K562 (cell line): ENCODE measurements around the gene EIF4E. TPM values are rescaled to one million over a fixed set of nuclear protein-coding genes. Genes with fewer than 3 reads are reported as not detected.
A peak's percentile ranks its signal among the peaks of the same experiment; 100 is the strongest.

Experiments
- ATAC-seq: fragments of 200-7000 bp; cut with Tn5 transposase; 3 replicates; pipeline ENCODE4 v1.9.1; 2020; ENCODE audit warnings: moderate library complexity
- BruUV-seq: library from RNA; stranded (reverse); fragments of 400-500 nt; replicated peaks from 2 replicates; lab custom pipeline; 2021; lab: Mats Ljungman, UMichigan
- CTCF ChIA-PET: fragments of 300-600 bp; formaldehyde crosslinking; extraction: SDS; loops from one replicate; lab custom pipeline; 2021; ENCODE audit warnings: low intra/inter-chr PET ratio; lab: Yijun Ruan, JAX
- POLR2A ChIA-PET: fragments of 300-600, 350-650 bp; sonication (Branson Sonifier 250); formaldehyde crosslinking; extraction: SDS; loops from one replicate; lab custom pipeline; 2021; ENCODE audit warnings: antibody characterized with exemption, inconsistent platforms; lab: Yijun Ruan, JAX
- DNase-seq, 4 experiments: peaks; one replicate each; pipeline versions ENCODE4 v3.0.0 to v3.0.0-alpha.2; 2011 to 2018; ENCODE audit warnings: low spot score in 3 of 4, mixed read lengths in 3 of 4; ENCODE audit errors: extremely low read depth in 1 of 4
- FAIRE-seq: peaks from 2 replicates; lab custom pipeline; 2011; peaks lifted over from hg19 to GRCh38; lab: Jason Lieb, UNC
- H2AFZ ChIP-seq: 2 replicates; pipeline ENCODE4 v1.6.0; 2011; ENCODE audit warnings: low read depth, low read length, control low read depth, inconsistent platforms
- H3K27ac ChIP-seq: fragments of 200-600 bp; 3 replicates; pipeline ENCODE4 v1.8.0; 2011; ENCODE audit warnings: low read depth, mild to moderate bottlenecking, control low read depth, inconsistent platforms, low read length, moderate library complexity, mixed read lengths; ENCODE audit errors: extremely low read depth
- H3K27me3 ChIP-seq, 2 experiments: fragments of 300-600 bp in 1 of 2; 2 replicates in 1 of 2; 3 replicates in 1 of 2; pipeline versions ENCODE4 v1.6.0 to v1.8.0; 2011; ENCODE audit warnings: inconsistent platforms in 2 of 2, low read length in 2 of 2, mild to moderate bottlenecking in 1 of 2, mixed read lengths in 1 of 2, moderate library complexity in 1 of 2; ENCODE audit not compliant: control insufficient read depth in 2 of 2, insufficient read depth in 2 of 2
- H3K36me3 ChIP-seq: fragments of 300-600 bp; 3 replicates; pipeline ENCODE4 v1.8.0; 2011; ENCODE audit warnings: mild to moderate bottlenecking, low read length, inconsistent platforms; ENCODE audit not compliant: control insufficient read depth, insufficient read depth
- H3K4me1 ChIP-seq, 2 experiments: fragments of 200-600 bp in 1 of 2; replicated peaks in 1 of 2; 2 replicates in 1 of 2; 3 replicates in 1 of 2; pipeline versions ENCODE4 v1.5.1 to v1.8.0; 2011; ENCODE audit warnings: inconsistent platforms in 2 of 2, low read length in 2 of 2, mild to moderate bottlenecking in 1 of 2, mixed read lengths in 1 of 2, moderate library complexity in 1 of 2; ENCODE audit not compliant: control insufficient read depth in 2 of 2, insufficient read depth in 2 of 2
- H3K4me2 ChIP-seq: 2 replicates; pipeline ENCODE4 v1.6.1; 2011; ENCODE audit warnings: low read length, control low read depth, inconsistent platforms, mixed read lengths; ENCODE audit not compliant: insufficient read depth
- H3K4me3 ChIP-seq: fragments of 200-600 bp; sonication (generic), shearing (Covaris generic); 2 replicates; pipeline ENCODE4 v1.5.1; 2016; ENCODE audit warnings: control low read depth, inconsistent platforms
- H3K79me2 ChIP-seq: fragments of 200-600 bp; 3 replicates; pipeline ENCODE4 v1.8.0; 2011; ENCODE audit warnings: low read length, inconsistent platforms; ENCODE audit not compliant: control insufficient read depth, insufficient read depth
- H3K9ac ChIP-seq, 2 experiments: 2 replicates each; pipeline versions ENCODE4 v1.6.0 to v1.6.1; 2011; ENCODE audit warnings: low read depth in 2 of 2, low read length in 2 of 2, control low read depth in 1 of 2, inconsistent platforms in 1 of 2, mild to moderate bottlenecking in 1 of 2, mixed read lengths in 1 of 2; ENCODE audit not compliant: insufficient read depth in 1 of 2
- H3K9me1 ChIP-seq: one replicate; pipeline ENCODE4 v1.6.0; 2011; ENCODE audit warnings: inconsistent platforms, mild to moderate bottlenecking, low read length, moderate library complexity; ENCODE audit not compliant: control insufficient read depth, insufficient read depth
- H3K9me3 ChIP-seq: replicated peaks from 2 replicates; pipeline ENCODE4 v1.5.1; 2011; ENCODE audit warnings: low read depth, low read length, inconsistent platforms; ENCODE audit not compliant: control insufficient read depth, insufficient read depth
- H4K20me1 ChIP-seq: replicated peaks from 2 replicates; pipeline ENCODE4 v1.6.1; 2011; ENCODE audit warnings: low read length, inconsistent platforms, mixed read lengths; ENCODE audit not compliant: control insufficient read depth, insufficient read depth
- DPF2 ChIP-seq: fragments of 450-650 bp; IDR thresholded peaks from 2 replicates; pipeline ENCODE4 v1.6.1; 2016
- SMARCA5 ChIP-seq: fragments of 450-650 bp; IDR thresholded peaks from 2 replicates; pipeline ENCODE4 v1.6.1; 2016
- WGBS: fragments of 100-300 bp; shearing (Covaris generic); methylation state at CpG from one replicate; pipeline ENCODE4 v1.1.6; 2016; ENCODE audit warnings: low coverage, mixed read lengths; ENCODE audit not compliant: insufficient coverage; ENCODE audit errors: missing lambda C conversion rate; 5-methylcytosine and 5-hydroxymethylcytosine counted together
- in situ Hi-C: fragments of 300-500 bp; cut with MboI; formaldehyde crosslinking; loops from 4 replicates; pipeline ENCODE4 v1.15.0; 2018; ENCODE audit warnings: inconsistent platforms, mixed read lengths
- intact Hi-C: fragments of 100-400 bp; cut with micrococcal nuclease; formaldehyde crosslinking; loops from 2 replicates; pipeline ENCODE4 v1.14.2; 2022
- polyA plus RNA-seq, 8 experiments: library from polyadenylated mRNA; depleted of rRNA in 4 of 8; stranded (reverse) in 5 of 8; unstranded in 3 of 8; fragments of >200 nt; fragmentation: Nextera tagmentation in 2 of 8; fragmentation: Illumina TruSeq in 1 of 8; extraction: Ambion mirVana in 2 of 8; extraction: Trizol in 1 of 8; gene quantifications; 2 replicates each; pipeline versions ENCODE4 v1.2.1 to v1.2.3, GENCODE V29; 2011 to 2014; ENCODE audit warnings: inconsistent platforms in 1 of 8, missing spikeins in 1 of 8
- total RNA-seq, 7 experiments: library from RNA; depleted of rRNA in 6 of 7; stranded (reverse); fragments of >200 nt in 6 of 7; fragmentation: Illumina TruSeq in 2 of 7; extraction: Trizol in 2 of 7; gene quantifications; 2 replicates each; pipeline versions ENCODE4 v1.2.1 to v1.2.3, GENCODE V29; 2011 to 2021; ENCODE audit warnings: low replicate concordance in 1 of 7

EIF4E gene
- total and polyA plus RNA-seq, 9 of the 15 experiments (the other 6 are each of a cell fraction or from before 2014, with no cell fraction given) = 164 to 489 (median 179) TPM

DNA sequence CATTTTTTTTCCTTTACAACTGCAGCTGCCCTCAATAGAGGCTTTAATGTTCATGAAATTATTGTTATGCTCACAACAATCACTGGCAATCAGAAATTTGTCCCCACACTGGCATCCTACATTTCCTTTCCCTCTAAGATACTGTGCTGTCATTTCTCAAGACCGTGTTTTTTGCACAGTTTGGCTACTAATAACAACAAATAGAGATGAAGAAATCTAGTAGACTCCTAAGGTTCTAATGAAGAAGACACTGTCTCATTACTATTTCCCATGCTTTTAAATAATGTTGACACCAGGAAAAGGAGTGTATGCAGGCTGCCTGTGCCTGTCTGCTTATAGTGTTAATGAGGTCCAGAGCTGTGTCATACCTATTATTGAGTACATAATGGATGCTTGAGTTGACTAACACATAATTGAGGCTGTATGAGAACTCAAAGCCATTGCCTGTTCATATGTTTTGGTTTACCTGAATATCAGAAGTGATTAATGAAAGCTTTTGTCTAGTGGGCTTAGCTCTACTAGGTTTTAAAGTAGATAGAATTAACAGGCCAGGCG, 1.5 kb upstream of the EIF4E start:
- H3K9ac ChIP-seq = peak overlapping the region in 1 of 2 experiments; percentile 97; a peak in 2 of 4 replicates

More for the DNA sequence above, 1.5 kb upstream of the EIF4E start:
- POLR2A ChIA-PET = interaction anchor here (0.6 to 2.3 kb wide), 7 partner anchors 11 to 158 kb away, joined by 3 to 9 read pairs (median 3); partner anchors contain the start of gene ADH5
- H3K27me3 ChIP-seq = no peaks in the 10 kb centered on the region
- peak overlapping the region; percentile 97 for H3K4me3 ChIP-seq
- no peak for ATAC-seq
- in situ Hi-C loops (no loop called here), intact Hi-C loops (loop anchor here (5.0 to 10.0 kb wide), 2 partner anchors 127 to 534 kb away; no protein-coding TSS in a partner anchor)
- peaks cover 11 to 15% of the 10 kb centered on the region in 2 experiments for H3K4me1 ChIP-seq
- no TSS peak for BruUV-seq
- no peak for DNase-seq
- H3K9me3 ChIP-seq = no peaks in the 10 kb centered on the region
- FAIRE-seq = no peak
- H3K9me1 ChIP-seq = no peaks in the 10 kb centered on the region
- peak overlapping the region; percentile 96 for H3K27ac ChIP-seq
- peak overlapping the region; percentile 95 for H2AFZ ChIP-seq
- peaks cover 48% of the 10 kb centered on the region for H3K79me2 ChIP-seq
- TF ChIP-seq DPF2 (0 out of 2 replicates have a peak, but pooled peaks have one; percentile 0), SMARCA5 (no peak)
- WGBS = 50% methylated on average over 2 of the region's 2 CpGs
- H3K36me3 ChIP-seq = peaks cover 15% of the 10 kb centered on the region
- CTCF ChIA-PET = no interaction called here
- peak overlapping the region; percentile 99 for H3K4me2 ChIP-seq
- H4K20me1 ChIP-seq = peaks cover 13% of the 10 kb centered on the region; the same call in 1 of the 2 replicates
